ENCODE results near the gene AMN1. TPM values are rescaled to one million over a fixed set of nuclear protein-coding genes. Genes with fewer than 3 reads are reported as not detected.
A peak's percentile ranks its signal among the peaks of the same experiment; 100 is the strongest.
"Not testable (repeated sequence)": the region's sequence is repeated elsewhere in the genome, so short reads cannot be mapped to it uniquely, and the experiment has no call there.

The AMN1 gene
- total RNA-seq, 1 donor from 2014 or later = 3.9 TPM

- Mint-ChIP-seq H3K36me3 (ENCODE audit: low read depth, unreplicated experiment) (peaks cover 2% of the 10 kb centered on the region), H3K9me3 (ENCODE audit: unreplicated experiment) (peaks cover 4% of the 10 kb centered on the region), H3K27ac (ENCODE audit: unreplicated experiment) (peak overlapping the region; percentile 75), H3K4me1 (ENCODE audit: low read depth, unreplicated experiment) (peaks cover 15% of the 10 kb centered on the region), H3K4me3 (ENCODE audit: unreplicated experiment) (no peak overlapping the region), H3K27me3 (ENCODE audit: low read depth, unreplicated experiment) (no peaks in the 10 kb centered on the region)
- no peak overlapping the region for H3K4me3 ChIP-seq (ENCODE audit: insufficient read depth, low read depth, low read length)
- DNase-seq (ENCODE audit: low read depth) = peak; percentile 85
- peak overlapping the region; percentile 72 for H3K4me2 ChIP-seq (ENCODE audit: low read length)
- H2AFZ ChIP-seq (ENCODE audit: low read depth, low read length) = peak overlapping the region; percentile 44
- H3K27ac ChIP-seq (ENCODE audit: low read depth, low read length) = peak overlapping the region; percentile 88
- no peaks in the 10 kb centered on the region for H4K20me1 ChIP-seq (ENCODE audit: insufficient read depth, low read length)
- H3K4me1 ChIP-seq (ENCODE audit: insufficient read depth, low read length) = peaks cover 38% of the 10 kb centered on the region
- FAIRE-seq = peak; percentile 65
- H3K9me3 ChIP-seq (ENCODE audit: insufficient read depth, low read depth, low read length) = no peaks in the 10 kb centered on the region
- H3K9ac ChIP-seq (ENCODE audit: low read length) = peak overlapping the region; percentile 52
- peaks cover 7% of the 10 kb centered on the region for H3K79me2 ChIP-seq (ENCODE audit: insufficient read depth, low read length)
- no peak for TF ChIP-seq CTCF (IDR thresholded peaks at IDR 0.05; ENCODE audit: insufficient read depth, low read depth, low read length)
- no peak for TF ChIP-seq EZH2 (IDR thresholded peaks at IDR 0.05; ENCODE audit: insufficient read depth, low read length)
- no peaks in the 10 kb centered on the region for H3K36me3 ChIP-seq (ENCODE audit: insufficient read depth, low read length)
- H3K27me3 ChIP-seq (ENCODE audit: insufficient read depth, low read length) = no peaks in the 10 kb centered on the region
Observed at GRCh38 chr12:31732926-31733548, 4.2 kb upstream of the AMN1 start.

GRCh38 chr12:31731203-31731602, 2.4 kb upstream of the AMN1 start:
- peak overlapping the region; percentile 88 for H3K27ac ChIP-seq (ENCODE audit: low read depth, low read length)
- FAIRE-seq = not testable (repeated sequence)
- H3K4me1 Mint-ChIP-seq (ENCODE audit: low read depth, unreplicated experiment) = peaks cover 11% of the 10 kb centered on the region

GRCh38 chr12:31729705-31730104, 884 bp upstream of the AMN1 start:
- Mint-ChIP-seq H3K9me3 (ENCODE audit: unreplicated experiment) (peaks cover 4% of the 10 kb centered on the region), H3K27me3 (ENCODE audit: low read depth, unreplicated experiment) (no peaks in the 10 kb centered on the region), H3K4me3 (ENCODE audit: unreplicated experiment) (peak overlapping the region; percentile 98), H3K36me3 (ENCODE audit: low read depth, unreplicated experiment) (peaks cover 2% of the 10 kb centered on the region), H3K4me1 (ENCODE audit: low read depth, unreplicated experiment) (peaks cover 11% of the 10 kb centered on the region), H3K27ac (ENCODE audit: unreplicated experiment) (peak overlapping the region; percentile 8)
- H3K4me3 ChIP-seq (ENCODE audit: insufficient read depth, low read depth, low read length) = peak overlapping the region; percentile 80
- H3K4me1 ChIP-seq (ENCODE audit: insufficient read depth, low read length) = peaks cover 30% of the 10 kb centered on the region
- no peaks in the 10 kb centered on the region for H3K27me3 ChIP-seq (ENCODE audit: insufficient read depth, low read length)
- H3K4me2 ChIP-seq (ENCODE audit: low read length) = peak overlapping the region; percentile 89
- DNase-seq (ENCODE audit: low read depth) (no peak), FAIRE-seq (no peak)
- H3K27ac ChIP-seq (ENCODE audit: low read depth, low read length) = peak overlapping the region; percentile 90
- peak overlapping the region; percentile 88 for H3K9ac ChIP-seq (ENCODE audit: low read length)
- peaks cover 7% of the 10 kb centered on the region for H3K79me2 ChIP-seq (ENCODE audit: insufficient read depth, low read length)
- H2AFZ ChIP-seq (ENCODE audit: low read depth, low read length) = peak overlapping the region; percentile 91
- TF ChIP-seq CTCF (IDR thresholded peaks at IDR 0.05; ENCODE audit: insufficient read depth, low read depth, low read length) (no peak), EZH2 (IDR thresholded peaks at IDR 0.05; ENCODE audit: insufficient read depth, low read length) (no peak)
- H3K9me3 ChIP-seq (ENCODE audit: insufficient read depth, low read depth, low read length) = no peaks in the 10 kb centered on the region
- no peaks in the 10 kb centered on the region for H4K20me1 ChIP-seq (ENCODE audit: insufficient read depth, low read length)
- no peaks in the 10 kb centered on the region for H3K36me3 ChIP-seq (ENCODE audit: insufficient read depth, low read length)

More at GRCh38 chr12:31731203-31731602, 2.4 kb upstream of the AMN1 start:
- H4K20me1 ChIP-seq (ENCODE audit: insufficient read depth, low read length); H3K4me3 Mint-ChIP-seq (ENCODE audit: unreplicated experiment); DNase-seq (ENCODE audit: low read depth); H3K36me3 Mint-ChIP-seq (ENCODE audit: low read depth, unreplicated experiment); H2AFZ ChIP-seq (ENCODE audit: low read depth, low read length); H3K9ac ChIP-seq (ENCODE audit: low read length); H3K4me3 ChIP-seq (ENCODE audit: insufficient read depth, low read depth, low read length); H3K27me3 Mint-ChIP-seq (ENCODE audit: low read depth, unreplicated experiment); H3K79me2 ChIP-seq (ENCODE audit: insufficient read depth, low read length); H3K9me3 Mint-ChIP-seq (ENCODE audit: unreplicated experiment); H3K36me3 ChIP-seq (ENCODE audit: insufficient read depth, low read length); H3K27me3 ChIP-seq (ENCODE audit: insufficient read depth, low read length); H3K9me3 ChIP-seq (ENCODE audit: insufficient read depth, low read depth, low read length); H3K27ac Mint-ChIP-seq (ENCODE audit: unreplicated experiment): not testable (repeated sequence)
- Histone ChIP-seq H3K4me1 (ENCODE audit: insufficient read depth, low read length) (peaks cover 30% of the 10 kb centered on the region), H3K4me2 (ENCODE audit: low read length) (peak overlapping the region; percentile 61)
